ENCODE data around the gene TMEM120A. TPM values are rescaled to one million over a fixed set of nuclear protein-coding genes. Genes with fewer than 3 reads are reported as not detected.
A peak's percentile ranks its signal among the peaks of the same experiment; 100 is the strongest.

TMEM120A gene
- total RNA-seq (2014; rRNA removed; shearing (Covaris generic)) = 14.0 and 17.2 TPM in 2 replicates

DNA sequence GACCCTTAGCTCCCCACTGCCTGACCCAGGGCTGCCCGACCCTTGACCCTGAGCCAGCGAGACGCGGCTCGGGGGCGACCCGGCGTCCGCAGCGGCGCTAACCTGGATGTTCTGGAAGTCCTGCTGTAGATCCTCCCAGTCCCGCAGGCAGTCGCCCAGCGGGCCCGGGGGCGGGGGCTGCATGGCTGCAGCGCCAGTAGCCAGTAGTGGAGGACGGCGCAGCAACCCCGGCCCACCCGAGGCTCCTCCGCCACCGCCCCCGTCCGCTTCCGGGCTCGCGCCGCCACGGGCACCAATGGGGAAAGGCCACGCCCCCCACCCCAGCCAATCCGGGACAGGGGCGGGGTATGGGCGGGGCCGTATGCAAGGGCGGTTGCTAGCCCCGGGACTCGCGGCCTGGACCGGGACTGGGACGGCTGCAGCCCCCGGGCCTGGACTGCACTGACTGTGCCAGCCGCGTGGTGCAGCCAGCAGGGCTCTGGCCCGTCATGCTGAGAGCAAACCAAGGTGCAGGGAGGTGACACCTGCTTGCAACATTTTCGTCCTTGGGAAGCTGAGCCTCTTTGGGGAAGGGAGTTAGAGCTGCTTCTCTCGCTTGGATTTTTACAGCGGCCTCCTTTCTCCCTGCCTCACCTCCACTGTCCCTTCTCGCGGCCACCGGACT, at the start of gene TMEM120A:
Gene TMEM120A (minus strand): TSS at position 208 of the 664 bp plus-strand sequence. CDS start 25 bp downstream, at position 183.

Small RNA genes lying within 50 kb of the gene (small RNA-seq; reads per million reads assigned to genes)
- gene SNORA14A = 0.67 reads per million, percentile 39 among the genes with 10 or more reads in this experiment

Other genes starting within 250 kb of the TMEM120A start
- 0.57 and 0.88 TPM in 2 replicates for gene CCL26, start 222.4 kb downstream of the TMEM120A start, total RNA-seq (2014; rRNA removed; shearing (Covaris generic))
- not detected in 2 replicates for gene CCL24, start 180.8 kb downstream of the TMEM120A start, total RNA-seq (2014; rRNA removed; shearing (Covaris generic))
- gene RHBDD2, start 115.6 kb downstream of the TMEM120A start, total RNA-seq (2014; rRNA removed; shearing (Covaris generic)) = 31.8 and 41.0 TPM in 2 replicates
- 43.3 and 44.0 TPM in 2 replicates for gene POR, start 79.4 kb downstream of the TMEM120A start, total RNA-seq (2014; rRNA removed; shearing (Covaris generic))
- 40.4 and 42.1 TPM in 2 replicates for gene STYXL1, start 53.4 kb upstream of the TMEM120A start, total RNA-seq (2014; rRNA removed; shearing (Covaris generic))
- gene MDH2, start 53.5 kb upstream of the TMEM120A start, total RNA-seq (2014; rRNA removed; shearing (Covaris generic)) = 168 and 200 TPM in 2 replicates
- 2.6 and 4.2 TPM in 2 replicates for gene SRRM3, start 207.3 kb upstream of the TMEM120A start, total RNA-seq (2014; rRNA removed; shearing (Covaris generic))